GM12878 (cell line): ENCODE data around the gene CFAP97. TPM values are rescaled to one million over a fixed set of nuclear protein-coding genes. Genes with fewer than 3 reads are reported as not detected.

ENCODE experiments used
- ATAC-seq: fragments of 200-7000 bp; cut with Tn5 transposase; 3 replicates; pipeline ENCODE4 v1.9.1; 2020; ENCODE audit warnings: mild to moderate bottlenecking, moderate library complexity
- BruUV-seq: library from RNA; stranded (reverse); fragments of 400-500 nt; replicated peaks from 2 replicates; lab custom pipeline; 2021; lab: Mats Ljungman, UMichigan
- CTCF ChIA-PET: fragments of 300-600 bp; sonication (Branson Sonifier 250); formaldehyde crosslinking; extraction: SDS; loops from one replicate; lab custom pipeline; 2021; ENCODE audit warnings: inconsistent platforms; lab: Yijun Ruan, JAX
- POLR2A ChIA-PET: fragments of 350-600 bp; formaldehyde crosslinking; extraction: SDS; loops from one replicate; lab custom pipeline; 2021; ENCODE audit warnings: inconsistent platforms; lab: Charles Lee
- RAD21 ChIA-PET: fragments of 300-600 bp; sonication (Branson Sonifier 250); formaldehyde crosslinking; loops from one replicate; lab custom pipeline; 2023; ENCODE audit warnings: antibody characterized with exemption; ENCODE audit not compliant: unreplicated experiment; lab: Charles Lee
- SMC1A ChIA-PET: fragments of 300-600 bp; sonication (Branson Sonifier 250); formaldehyde crosslinking; loops from one replicate; lab custom pipeline; 2023; ENCODE audit not compliant: unreplicated experiment, uncharacterized antibody; lab: Charles Lee
- DNase-seq: peaks from one replicate; pipeline ENCODE4 v3.0.0-alpha.2; 2011; ENCODE audit warnings: low read depth, low spot score
- FAIRE-seq: peaks from 3 replicates; lab custom pipeline; 2011; peaks lifted over from hg19 to GRCh38; lab: Jason Lieb, UNC
- H2AFZ ChIP-seq: 2 replicates; pipeline ENCODE4 v1.6.0; 2011; ENCODE audit warnings: low read depth, low read length, control low read depth; ENCODE audit not compliant: control insufficient read depth
- H3K27ac ChIP-seq: 2 replicates; pipeline ENCODE4 v1.5.1; 2011; ENCODE audit warnings: control low read depth; ENCODE audit not compliant: control insufficient read depth, insufficient read depth
- H3K27me3 ChIP-seq, 2 experiments: replicated peaks in 1 of 2; 2 replicates each; pipeline versions ENCODE4 v1.6.0 to v1.6.1; 2011; ENCODE audit warnings: low read length in 1 of 2; ENCODE audit not compliant: control insufficient read depth in 2 of 2, insufficient read depth in 2 of 2
- H3K36me3 ChIP-seq, 2 experiments: 2 replicates each; pipeline ENCODE4 v1.5.1; 2011; ENCODE audit warnings: low read length in 1 of 2; ENCODE audit not compliant: control insufficient read depth in 2 of 2, insufficient read depth in 2 of 2
- H3K4me1 ChIP-seq: 2 replicates; pipeline ENCODE4 v1.6.1; 2011; ENCODE audit warnings: mild to moderate bottlenecking, low read length, moderate library complexity, mixed read lengths; ENCODE audit not compliant: control insufficient read depth, insufficient read depth
- H3K4me2 ChIP-seq: 2 replicates; pipeline ENCODE4 v1.6.0; 2011; ENCODE audit warnings: control low read depth; ENCODE audit not compliant: control insufficient read depth, insufficient read depth
- H3K4me3 ChIP-seq: fragments of 200-600 bp; sonication (generic); 2 replicates; pipeline ENCODE4 v1.5.1; 2016
- H3K79me2 ChIP-seq: 2 replicates; pipeline ENCODE4 v1.6.0; 2011; ENCODE audit warnings: low read length; ENCODE audit not compliant: control insufficient read depth, insufficient read depth
- H3K9ac ChIP-seq: 2 replicates; pipeline ENCODE4 v1.8.0; 2011; ENCODE audit warnings: low read length, control low read depth, mixed read lengths; ENCODE audit not compliant: control insufficient read depth, insufficient read depth
- H3K9me3 ChIP-seq: replicated peaks from 3 replicates; pipeline ENCODE4 v1.5.1; 2011; ENCODE audit warnings: mild to moderate bottlenecking, low read length; ENCODE audit not compliant: control insufficient read depth, insufficient read depth
- H4K20me1 ChIP-seq: 2 replicates; pipeline ENCODE4 v1.6.0; 2011; ENCODE audit not compliant: control insufficient read depth, insufficient read depth
- EED ChIP-seq: sonication (generic); IDR thresholded peaks from 2 replicates; pipeline ENCODE4 v1.6.1; 2016; ENCODE audit warnings: antibody characterized with exemption, low read depth
- FOXK2 ChIP-seq: fragments of 450-650 bp; IDR thresholded peaks from 2 replicates; pipeline ENCODE4 v1.6.1; 2017; ENCODE audit warnings: mild to moderate bottlenecking, moderate library complexity
- GABPA ChIP-seq: IDR thresholded peaks from 2 replicates; pipeline ENCODE4 v1.6.1; 2014; ENCODE audit warnings: antibody characterized with exemption, low read depth, mild to moderate bottlenecking, inconsistent platforms
- GATAD2B ChIP-seq: fragments of 450-650 bp; conservative IDR thresholded peaks from 2 replicates; pipeline ENCODE4 v1.6.1; 2017; ENCODE audit warnings: low read depth, mild to moderate bottlenecking, moderate library complexity
- IRF4 ChIP-seq: IDR thresholded peaks from 2 replicates; pipeline ENCODE4 v1.6.1; 2011; ENCODE audit warnings: low read depth, low read length
- KAT2A ChIP-seq: conservative IDR thresholded peaks from 2 replicates; pipeline ENCODE4 v1.6.1; 2011; ENCODE audit warnings: low read depth, low read length; ENCODE audit not compliant: control insufficient read depth
- RUNX3 ChIP-seq: IDR thresholded peaks from 2 replicates; pipeline ENCODE4 v1.6.1; 2012; ENCODE audit warnings: low read length, inconsistent platforms
- SMAD5 ChIP-seq: IDR thresholded peaks from 2 replicates; pipeline ENCODE4 v1.6.1; 2016; ENCODE audit warnings: antibody characterized with exemption, low read depth
- TCF3 ChIP-seq: IDR thresholded peaks from 2 replicates; pipeline ENCODE4 v1.6.1; 2012; ENCODE audit warnings: low read depth, mild to moderate bottlenecking, low read length, borderline replicate concordance; ENCODE audit not compliant: insufficient read depth
- WRNIP1 ChIP-seq: IDR thresholded peaks from 2 replicates; pipeline ENCODE4 v1.6.1; 2011; ENCODE audit warnings: low read depth, low read length, improper control_type of control experiment, borderline replicate concordance
- YBX1 ChIP-seq: fragments of 450-650 bp; IDR thresholded peaks from 2 replicates; pipeline ENCODE4 v1.6.1; 2016; ENCODE audit warnings: antibody characterized with exemption
- ZSCAN29 ChIP-seq: fragments of 450-650 bp; IDR thresholded peaks from 2 replicates; pipeline ENCODE4 v1.6.1; 2017; ENCODE audit warnings: mild to moderate bottlenecking, moderate library complexity
- WGBS: methylation state at CpG from one replicate; pipeline ENCODE4 v1.1.6; 2016; ENCODE audit warnings: low lambda C conversion rate; ENCODE audit not compliant: insufficient replicate concordance, insufficient coverage; ENCODE audit errors: missing lambda C conversion rate; 5-methylcytosine and 5-hydroxymethylcytosine counted together
- in situ Hi-C: fragments of 300-500 bp; cut with MboI; formaldehyde crosslinking; loops from 9 replicates; pipeline ENCODE4 v1.14.3; 2018; ENCODE audit warnings: mixed read lengths
- intact Hi-C: fragments of 100-400 bp; cut with micrococcal nuclease; formaldehyde crosslinking; loops from one replicate; pipeline ENCODE4 v1.14.2; 2022; ENCODE audit not compliant: unreplicated experiment
- polyA plus RNA-seq, 11 experiments: library from polyadenylated mRNA; depleted of rRNA in 4 of 11; unstranded in 6 of 11; stranded (reverse) in 5 of 11; fragments of >200 nt; fragmentation: Nextera tagmentation in 4 of 11; fragmentation: Illumina TruSeq in 1 of 11; extraction: Ambion mirVana in 4 of 11; extraction: Trizol in 1 of 11; gene quantifications; 1 replicate in 1 of 11; 2 replicates in 10 of 11; pipeline versions ENCODE4 v1.2.1 to v1.2.3, GENCODE V29; 2011 to 2016; ENCODE audit warnings: inconsistent platforms in 2 of 11, missing spikeins in 2 of 11, low read depth in 1 of 11
- total RNA-seq, 4 experiments: library from RNA; depleted of rRNA in 3 of 4; stranded (reverse); fragments of >200 nt in 3 of 4; fragmentation: Illumina TruSeq in 1 of 4; extraction: Trizol in 1 of 4; gene quantifications; 2 replicates each; pipeline versions ENCODE4 v1.2.1 to v1.2.3, GENCODE V29; 2013 to 2021
- TF ChIP-seq, protein P1 (sequence below): fragments of 450-650 bp; IDR thresholded peaks from 2 replicates; pipeline ENCODE4 v1.6.1; 2017; ENCODE audit warnings: borderline replicate concordance
- TF ChIP-seq, protein P2 (sequence below): fragments of 450-650 bp; IDR thresholded peaks from 2 replicates; pipeline ENCODE4 v1.6.1; 2018; ENCODE audit warnings: borderline replicate concordance, mild to moderate bottlenecking; ENCODE audit not compliant: partially characterized antibody

The CFAP97 gene
- total and polyA plus RNA-seq, 10 of the 15 experiments (the other 5 are each of a cell fraction or from before 2014, with no cell fraction given): 26.4 to 62.7 (median 48.0) TPM

DNA sequence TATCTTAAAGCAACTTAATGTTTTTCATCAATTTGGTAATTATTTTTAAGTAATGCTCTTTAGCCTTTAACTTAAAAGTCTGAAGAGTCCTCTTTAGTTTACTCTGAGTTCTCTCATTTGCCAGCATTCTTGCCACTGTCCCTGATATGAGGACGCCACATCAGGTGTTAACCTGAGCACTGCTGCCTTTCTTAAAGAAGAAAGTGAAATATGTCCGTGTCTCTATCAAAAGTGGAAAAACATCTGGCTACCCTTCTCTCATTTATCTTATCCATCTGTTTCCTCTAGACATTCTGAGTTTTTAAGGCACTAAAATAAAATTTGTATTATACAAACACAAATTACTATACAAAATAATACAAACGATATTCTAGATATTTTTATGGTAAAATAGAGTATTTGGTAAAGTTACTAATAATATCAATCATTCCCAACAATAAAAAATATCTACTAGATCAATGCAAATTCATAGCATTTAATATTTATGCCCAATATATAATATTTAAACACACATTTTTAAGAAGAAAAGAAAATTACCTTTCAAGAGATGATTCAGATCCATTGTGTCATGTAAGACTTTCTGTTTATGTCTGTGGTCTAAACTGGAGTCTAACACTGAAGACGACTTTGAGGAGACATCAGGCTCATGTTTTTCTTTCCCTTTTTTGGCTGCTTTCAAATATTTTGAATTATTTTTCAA, 14.0 kb downstream of the CFAP97 start:
- TF ChIP-seq RUNX3: peak; percentile 22; the same call in 1 of the 2 replicates
- TF ChIP-seq IRF4: no peak
- peaks cover 0 to 18% of the 10 kb centered on the region in 2 experiments; a peak in 1 of 4 replicates for H3K36me3 ChIP-seq
- RAD21 ChIA-PET: no interaction called here
- FAIRE-seq (peak; percentile 27), ATAC-seq (peak; percentile 55), DNase-seq (no peak)
- in situ Hi-C loops (no loop called here), intact Hi-C loops (no loop called here)
- no TSS peak for BruUV-seq
- H3K4me2 ChIP-seq: peak overlapping the region; percentile 47
- no peaks in the 10 kb centered on the region for H3K9me3 ChIP-seq
- no peaks in the 10 kb centered on the region; the same call in 1 of the 2 replicates for H4K20me1 ChIP-seq
- H3K79me2 ChIP-seq: peaks cover 56% of the 10 kb centered on the region
- H3K27ac ChIP-seq: peak overlapping the region; percentile 14; the same call in 1 of the 2 replicates
- POLR2A ChIA-PET: no interaction called here
- H3K4me1 ChIP-seq: peaks cover 19% of the 10 kb centered on the region
- CTCF ChIA-PET: no interaction called here
- SMC1A ChIA-PET: no interaction called here
- no peak overlapping the region for H3K4me3 ChIP-seq
- H2AFZ ChIP-seq: no peak overlapping the region
- no peaks in the 10 kb centered on the region for H3K27me3 ChIP-seq
- no peak overlapping the region for H3K9ac ChIP-seq
- 47% methylated on average over 4 of the region's 4 CpGs for whole genome bisulfite sequencing

- no peak overlapping the region for H3K9ac ChIP-seq
- SMC1A ChIA-PET: interaction anchor here (1.1 to 7.2 kb wide), 13 partner anchors 12 to 148 kb away, joined by 3 to 51 read pairs (median 6); no protein-coding TSS in a partner anchor
- no peak for DNase-seq
- no peak overlapping the region for H3K4me2 ChIP-seq
- POLR2A ChIA-PET: interaction anchor here (1.0 to 1.9 kb wide), 3 partner anchors 10 to 120 kb away, joined by 3 to 12 read pairs (median 3); no protein-coding TSS in a partner anchor
- no peak for ATAC-seq
- no peaks in the 10 kb centered on the region for H3K9me3 ChIP-seq
- no peaks in the 10 kb centered on the region; the same call in 1 of the 2 replicates for H4K20me1 ChIP-seq
- CTCF ChIA-PET: interaction anchor here (0.7 to 7.3 kb wide), 9 partner anchors 13 to 182 kb away, joined by 3 to 98 read pairs (median 7); partner anchors contain the start of gene SNX25
- 79% methylated on average over 3 of the region's 3 CpGs for WGBS
- H2AFZ ChIP-seq: no peak overlapping the region
- FAIRE-seq: no peak
- no TSS peak for BruUV-seq
- no peaks in the 10 kb centered on the region for H3K27me3 ChIP-seq
- H3K36me3 ChIP-seq: peaks cover 0 to 27% of the 10 kb centered on the region in 2 experiments; a peak in 1 of 4 replicates
- intact Hi-C loops (no loop called here), in situ Hi-C loops (no loop called here)
- H3K4me1 ChIP-seq: peaks cover 15% of the 10 kb centered on the region
- RAD21 ChIA-PET: interaction anchor here (0.6 to 4.8 kb wide), 8 partner anchors 12 to 411 kb away, joined by 3 to 31 read pairs (median 4); partner anchors contain the start of gene SLC25A4
- H3K79me2 ChIP-seq: peaks cover 58% of the 10 kb centered on the region
- no peak overlapping the region for H3K4me3 ChIP-seq
- no peak overlapping the region for H3K27ac ChIP-seq
- TF ChIP-seq KAT2A: no peak
- TF ChIP-seq SMAD5: no peak
- TF ChIP-seq GATAD2B: no peak
- no peak for TF ChIP-seq TCF3
- no peak for TF ChIP-seq EED
- TF ChIP-seq YBX1: no peak
- TF ChIP-seq ZSCAN29: no peak
- TF ChIP-seq, protein P1, sequence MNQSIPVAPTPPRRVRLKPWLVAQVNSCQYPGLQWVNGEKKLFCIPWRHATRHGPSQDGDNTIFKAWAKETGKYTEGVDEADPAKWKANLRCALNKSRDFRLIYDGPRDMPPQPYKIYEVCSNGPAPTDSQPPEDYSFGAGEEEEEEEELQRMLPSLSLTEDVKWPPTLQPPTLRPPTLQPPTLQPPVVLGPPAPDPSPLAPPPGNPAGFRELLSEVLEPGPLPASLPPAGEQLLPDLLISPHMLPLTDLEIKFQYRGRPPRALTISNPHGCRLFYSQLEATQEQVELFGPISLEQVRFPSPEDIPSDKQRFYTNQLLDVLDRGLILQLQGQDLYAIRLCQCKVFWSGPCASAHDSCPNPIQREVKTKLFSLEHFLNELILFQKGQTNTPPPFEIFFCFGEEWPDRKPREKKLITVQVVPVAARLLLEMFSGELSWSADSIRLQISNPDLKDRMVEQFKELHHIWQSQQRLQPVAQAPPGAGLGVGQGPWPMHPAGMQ: no peak
- TF ChIP-seq, protein P2, sequence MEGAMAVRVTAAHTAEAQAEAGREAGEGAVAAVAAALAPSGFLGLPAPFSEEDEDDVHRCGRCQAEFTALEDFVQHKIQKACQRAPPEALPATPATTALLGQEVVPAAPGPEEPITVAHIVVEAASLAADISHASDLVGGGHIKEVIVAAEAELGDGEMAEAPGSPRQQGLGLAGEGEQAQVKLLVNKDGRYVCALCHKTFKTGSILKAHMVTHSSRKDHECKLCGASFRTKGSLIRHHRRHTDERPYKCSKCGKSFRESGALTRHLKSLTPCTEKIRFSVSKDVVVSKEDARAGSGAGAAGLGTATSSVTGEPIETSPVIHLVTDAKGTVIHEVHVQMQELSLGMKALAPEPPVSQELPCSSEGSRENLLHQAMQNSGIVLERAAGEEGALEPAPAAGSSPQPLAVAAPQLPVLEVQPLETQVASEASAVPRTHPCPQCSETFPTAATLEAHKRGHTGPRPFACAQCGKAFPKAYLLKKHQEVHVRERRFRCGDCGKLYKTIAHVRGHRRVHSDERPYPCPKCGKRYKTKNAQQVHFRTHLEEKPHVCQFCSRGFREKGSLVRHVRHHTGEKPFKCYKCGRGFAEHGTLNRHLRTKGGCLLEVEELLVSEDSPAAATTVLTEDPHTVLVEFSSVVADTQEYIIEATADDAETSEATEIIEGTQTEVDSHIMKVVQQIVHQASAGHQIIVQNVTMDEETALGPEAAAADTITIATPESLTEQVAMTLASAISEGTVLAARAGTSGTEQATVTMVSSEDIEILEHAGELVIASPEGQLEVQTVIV: no peak
- no peak for TF ChIP-seq FOXK2
- TF ChIP-seq WRNIP1: no peak
- TF ChIP-seq GABPA: no peak
Observed at GRCh38 chr4:185186769-185187168, 17.0 kb downstream of the CFAP97 start.
